HepG2 (cell line): ENCODE results near the gene KMT2D. TPM values are rescaled to one million over a fixed set of nuclear protein-coding genes. Genes with fewer than 3 reads are reported as not detected.

ENCODE experiments used
- CSRNP2 ChIP-seq: sonication (generic); formaldehyde crosslinking; conservative IDR thresholded peaks from 2 replicates; pipeline ENCODE4 v1.8.0; 2022; ENCODE audit warnings: low read depth, missing genetic modification reagents
- GZF1 ChIP-seq: sonication (generic); formaldehyde crosslinking; IDR thresholded peaks from 2 replicates; pipeline ENCODE4 v1.5.1; 2020; ENCODE audit warnings: mild to moderate bottlenecking, missing genetic modification reagents
- HDAC6 ChIP-seq: fragments of 200-600 bp; sonication (generic); IDR thresholded peaks from 2 replicates; pipeline ENCODE4 v1.7.0; 2017; ENCODE audit warnings: mild to moderate bottlenecking, antibody characterized with exemption, low read length, low read depth
- HOXA9 ChIP-seq: sonication (generic); formaldehyde crosslinking; IDR thresholded peaks from 2 replicates; pipeline ENCODE4 v1.8.1; 2022; ENCODE audit warnings: missing genetic modification reagents, mild to moderate bottlenecking, moderate library complexity, borderline replicate concordance
- MEF2D ChIP-seq: sonication (generic); formaldehyde crosslinking; IDR thresholded peaks from 2 replicates; pipeline ENCODE4 v1.5.1; 2020; ENCODE audit warnings: mild to moderate bottlenecking, missing genetic modification reagents
- MTA3 ChIP-seq: sonication (generic); formaldehyde crosslinking; IDR thresholded peaks from 2 replicates; pipeline ENCODE4 v1.4.0; 2020; ENCODE audit warnings: missing genetic modification reagents
- MTERF4 ChIP-seq: sonication (generic); formaldehyde crosslinking; IDR thresholded peaks from 2 replicates; pipeline ENCODE4 v1.8.0; 2023; ENCODE audit warnings: mild to moderate bottlenecking, missing genetic modification reagents
- MTF2 ChIP-seq: sonication (generic); formaldehyde crosslinking; IDR thresholded peaks from 2 replicates; pipeline ENCODE4 v1.5.0; 2020; ENCODE audit warnings: missing genetic modification reagents, borderline replicate concordance
- MXD1 ChIP-seq: sonication (generic); formaldehyde crosslinking; IDR thresholded peaks from 2 replicates; pipeline ENCODE4 v1.4.0; 2020; ENCODE audit warnings: mild to moderate bottlenecking, missing genetic modification reagents
- PAWR ChIP-seq: sonication (generic); formaldehyde crosslinking; IDR thresholded peaks from 2 replicates; pipeline ENCODE4 v1.4.0; 2020; ENCODE audit warnings: missing genetic modification reagents, mild to moderate bottlenecking, borderline replicate concordance
- RAD51 ChIP-seq: fragments of 450-650 bp; IDR thresholded peaks from 2 replicates; pipeline ENCODE4 v1.6.1; 2016; ENCODE audit warnings: borderline replicate concordance
- SKI ChIP-seq: fragments of 450-650 bp; IDR thresholded peaks from one replicate; pipeline ENCODE4 v1.6.1; 2018; ENCODE audit warnings: mild to moderate bottlenecking; ENCODE audit not compliant: partially characterized antibody
- TOE1 ChIP-seq: sonication (generic); formaldehyde crosslinking; IDR thresholded peaks from 2 replicates; pipeline ENCODE4 v1.4.0; 2020; ENCODE audit warnings: mild to moderate bottlenecking, missing genetic modification reagents
- ZFAT ChIP-seq: sonication (generic); formaldehyde crosslinking; conservative IDR thresholded peaks from 2 replicates; pipeline ENCODE4 v1.8.1; 2023; ENCODE audit warnings: missing genetic modification reagents, inconsistent platforms
- ZFP36L2 ChIP-seq: sonication (generic); formaldehyde crosslinking; IDR thresholded peaks from 2 replicates; pipeline ENCODE4 v1.4.0; 2020; ENCODE audit warnings: missing genetic modification reagents
- ZFX ChIP-seq: sonication (generic); formaldehyde crosslinking; IDR thresholded peaks from 2 replicates; pipeline ENCODE4 v1.4.0; 2020; ENCODE audit warnings: mild to moderate bottlenecking, low read depth, missing genetic modification reagents, moderate library complexity
- ZNF180 ChIP-seq: sonication (generic); formaldehyde crosslinking; IDR thresholded peaks from 2 replicates; pipeline ENCODE4 v1.4.0; 2020; ENCODE audit warnings: low read depth, missing genetic modification reagents, borderline replicate concordance
- ZNF274 ChIP-seq: sonication (generic); formaldehyde crosslinking; IDR thresholded peaks from 2 replicates; pipeline ENCODE4 v1.5.1; 2020; ENCODE audit warnings: mild to moderate bottlenecking, missing genetic modification reagents
- ZNF335 ChIP-seq: sonication (generic); formaldehyde crosslinking; IDR thresholded peaks from 2 replicates; pipeline ENCODE4 v1.4.0; 2020; ENCODE audit warnings: missing genetic modification reagents
- ZNF530 ChIP-seq: sonication (generic); formaldehyde crosslinking; IDR thresholded peaks from 2 replicates; pipeline ENCODE4 v1.5.0; 2020; ENCODE audit warnings: low read depth, mild to moderate bottlenecking, missing genetic modification reagents
- ZNF546 ChIP-seq: sonication (generic); formaldehyde crosslinking; conservative IDR thresholded peaks from 2 replicates; pipeline ENCODE4 v1.8.1; 2023; ENCODE audit warnings: mild to moderate bottlenecking, missing genetic modification reagents
- ZNF570 ChIP-seq: sonication (generic); formaldehyde crosslinking; IDR thresholded peaks from 2 replicates; pipeline ENCODE4 v1.4.0; 2020; ENCODE audit warnings: mild to moderate bottlenecking, missing genetic modification reagents, borderline replicate concordance
- ZNF605 ChIP-seq: sonication (generic); formaldehyde crosslinking; IDR thresholded peaks from 2 replicates; pipeline ENCODE4 v1.8.0; 2022; ENCODE audit warnings: mild to moderate bottlenecking, missing genetic modification reagents
- polyA plus RNA-seq, 8 experiments: library from polyadenylated mRNA; depleted of rRNA in 3 of 8; stranded (reverse) in 7 of 8; unstranded in 1 of 8; fragments of >200 nt; fragmentation: Illumina TruSeq in 4 of 8; extraction: Trizol in 4 of 8; gene quantifications; 2 replicates each; pipeline versions ENCODE4 v1.2.1 to v1.2.3, GENCODE V29; 2011 to 2016; ENCODE audit warnings: low read depth in 4 of 8, missing spikeins in 1 of 8, mixed read lengths in 1 of 8; ENCODE audit not compliant: insufficient read depth in 1 of 8
- total RNA-seq, 5 experiments: library from RNA; depleted of rRNA; stranded (reverse); fragments of >200 nt; fragmentation: Illumina TruSeq; extraction: Trizol; gene quantifications; 2 replicates each; pipeline ENCODE4 v1.2.3, GENCODE V29; 2016; ENCODE audit warnings: low read depth in 1 of 5
- TF ChIP-seq, protein P1 (sequence below): sonication (generic); formaldehyde crosslinking; IDR thresholded peaks from 2 replicates; pipeline ENCODE4 v1.8.0; 2022; ENCODE audit warnings: mild to moderate bottlenecking, missing genetic modification reagents; ENCODE audit not compliant: insufficient replicate concordance
- TF ChIP-seq, protein P2 (sequence below): sonication (generic); formaldehyde crosslinking; IDR thresholded peaks from 2 replicates; pipeline ENCODE4 v1.8.0; 2022; ENCODE audit warnings: missing genetic modification reagents, low read depth, mild to moderate bottlenecking, borderline replicate concordance

The KMT2D gene
- total and polyA plus RNA-seq, 2 of the 13 experiments (the other 11 are each of a cell fraction or from before 2014, with no cell fraction given) = 8.1 to 10.4 TPM

DNA sequence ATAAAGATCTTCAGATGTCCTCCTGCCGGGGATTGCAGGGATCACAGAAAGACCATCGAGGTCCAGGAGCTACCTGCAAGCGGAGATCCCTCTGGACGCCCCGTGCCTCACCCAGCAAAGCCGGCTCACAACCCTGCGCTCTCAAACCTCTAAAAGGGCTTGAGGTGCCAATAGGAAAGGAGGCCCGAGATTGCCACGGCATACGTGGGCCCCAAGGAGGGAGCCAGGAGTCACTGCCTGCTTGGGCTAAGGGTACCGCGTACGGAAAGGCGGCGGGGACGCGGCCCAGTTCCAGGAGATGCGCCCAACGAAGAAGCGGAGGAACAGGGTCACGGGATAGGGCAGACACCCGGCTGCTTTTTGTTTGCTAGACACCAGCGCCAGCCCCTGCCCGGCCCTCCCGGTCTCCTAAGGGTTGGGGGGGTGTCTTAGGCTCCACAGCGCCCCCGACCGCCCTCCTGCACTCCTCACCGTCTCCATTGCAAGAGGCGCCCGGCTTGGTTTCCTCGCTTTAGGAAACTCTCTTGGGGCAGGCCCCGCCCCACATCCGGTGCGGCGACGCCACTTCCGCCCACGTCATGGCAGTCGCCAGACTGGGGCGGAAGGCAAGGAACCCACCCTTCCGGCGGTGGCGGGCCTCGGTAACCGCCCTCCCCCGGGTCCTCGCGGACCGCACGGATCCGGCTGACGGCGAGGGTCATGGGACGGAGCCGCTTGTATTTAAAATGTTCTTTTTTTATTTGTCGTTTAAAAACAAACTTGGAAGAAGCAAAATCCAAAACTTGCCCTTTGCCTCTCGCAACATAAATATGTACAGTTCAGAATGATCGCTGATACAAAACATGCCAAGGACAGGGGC is 42.1 kb downstream of the KMT2D start, which contains the start of gene PRKAG1 (continued):
- no peak for TF ChIP-seq ZFP36L2 (CRISPR knock-in tag)
- TF ChIP-seq, protein P1, sequence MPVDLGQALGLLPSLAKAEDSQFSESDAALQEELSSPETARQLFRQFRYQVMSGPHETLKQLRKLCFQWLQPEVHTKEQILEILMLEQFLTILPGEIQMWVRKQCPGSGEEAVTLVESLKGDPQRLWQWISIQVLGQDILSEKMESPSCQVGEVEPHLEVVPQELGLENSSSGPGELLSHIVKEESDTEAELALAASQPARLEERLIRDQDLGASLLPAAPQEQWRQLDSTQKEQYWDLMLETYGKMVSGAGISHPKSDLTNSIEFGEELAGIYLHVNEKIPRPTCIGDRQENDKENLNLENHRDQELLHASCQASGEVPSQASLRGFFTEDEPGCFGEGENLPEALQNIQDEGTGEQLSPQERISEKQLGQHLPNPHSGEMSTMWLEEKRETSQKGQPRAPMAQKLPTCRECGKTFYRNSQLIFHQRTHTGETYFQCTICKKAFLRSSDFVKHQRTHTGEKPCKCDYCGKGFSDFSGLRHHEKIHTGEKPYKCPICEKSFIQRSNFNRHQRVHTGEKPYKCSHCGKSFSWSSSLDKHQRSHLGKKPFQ (CRISPR knock-in tag) = peak; percentile 7
- TF ChIP-seq MEF2D (CRISPR knock-in tag) = peak; percentile 53; the same call in 1 of the 2 replicates
- peak; percentile 46; the same call in 1 of the 2 replicates for TF ChIP-seq ZNF274 (CRISPR knock-in tag)
- TF ChIP-seq TOE1 = peak; percentile 16; the same call in 1 of the 2 replicates
- no peak for TF ChIP-seq PAWR (CRISPR knock-in tag)
- TF ChIP-seq MTERF4 (CRISPR knock-in tag) = peak; percentile 19; the same call in 1 of the 2 replicates
- no peak for TF ChIP-seq HDAC6
- TF ChIP-seq ZNF335 (CRISPR knock-in tag) = peak; percentile 39; the same call in 1 of the 2 replicates
- TF ChIP-seq RAD51 = no peak
- TF ChIP-seq, protein P2, sequence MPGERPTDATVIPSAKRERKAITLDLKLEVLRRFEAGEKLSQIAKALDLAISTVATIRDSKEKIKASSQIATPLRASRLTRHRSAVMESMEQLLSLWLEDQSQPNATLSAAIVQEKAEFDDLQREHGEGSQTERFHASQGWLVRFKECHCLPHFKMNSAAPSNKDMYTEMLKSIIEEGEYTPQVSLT (CRISPR knock-in tag) = no peak
- peak; percentile 76 for TF ChIP-seq ZFX (CRISPR knock-in tag)
- TF ChIP-seq ZFAT (CRISPR knock-in tag) = no peak
- no peak for TF ChIP-seq MTA3
- TF ChIP-seq GZF1 (CRISPR knock-in tag) = no peak; the same call in 1 of the 2 replicates
- TF ChIP-seq CSRNP2 (CRISPR knock-in tag) = no peak
- TF ChIP-seq ZNF605 (CRISPR knock-in tag) = no peak; the same call in 1 of the 2 replicates
- no peak for TF ChIP-seq HOXA9 (CRISPR knock-in tag)
- no peak for TF ChIP-seq MTF2 (CRISPR knock-in tag)
- TF ChIP-seq ZNF570 (CRISPR knock-in tag) = no peak
- no peak for TF ChIP-seq ZNF180
- TF ChIP-seq SKI = no peak
- no peak for TF ChIP-seq ZNF546 (CRISPR knock-in tag)
- peak; percentile 68 for TF ChIP-seq MXD1
- no peak for TF ChIP-seq ZNF530 (CRISPR knock-in tag)
